DMS53 (cell line): ENCODE data around the gene FAM177B.
"Not testable (repeated sequence)": the region's sequence is repeated elsewhere in the genome, so short reads cannot be mapped to it uniquely, and the experiment has no call there.

Source experiments
- DNase-seq: peaks from one replicate; lab custom pipeline; 2025; lab: John Stamatoyannopoulos, UW

FAM177B gene

GRCh38 chr1:222739929-222740328 is 2.9 kb downstream of the FAM177B start:
- DNase-seq, result no peak

GRCh38 chr1:222741630-222742457 is 4.8 kb downstream of the FAM177B start:
- DNase-seq, result not testable (repeated sequence)

- peak; percentile 48 for DNase-seq
Observed at GRCh38 chr1:222749927-222750326, 12.9 kb downstream of the FAM177B start.

- no peak for DNase-seq
Observed at GRCh38 chr1:222750651-222751050, 13.6 kb downstream of the FAM177B start.

GRCh38 chr1:222751255-222751654 is 14.3 kb downstream of the FAM177B start:
- no peak for DNase-seq

GRCh38 chr1:222754366-222755139 is 17.6 kb downstream of the FAM177B start:
- peak; percentile 9 for DNase-seq

- DNase-seq, result no peak
Observed at GRCh38 chr1:222757646-222758268, 20.8 kb downstream of the FAM177B start.

DNA sequence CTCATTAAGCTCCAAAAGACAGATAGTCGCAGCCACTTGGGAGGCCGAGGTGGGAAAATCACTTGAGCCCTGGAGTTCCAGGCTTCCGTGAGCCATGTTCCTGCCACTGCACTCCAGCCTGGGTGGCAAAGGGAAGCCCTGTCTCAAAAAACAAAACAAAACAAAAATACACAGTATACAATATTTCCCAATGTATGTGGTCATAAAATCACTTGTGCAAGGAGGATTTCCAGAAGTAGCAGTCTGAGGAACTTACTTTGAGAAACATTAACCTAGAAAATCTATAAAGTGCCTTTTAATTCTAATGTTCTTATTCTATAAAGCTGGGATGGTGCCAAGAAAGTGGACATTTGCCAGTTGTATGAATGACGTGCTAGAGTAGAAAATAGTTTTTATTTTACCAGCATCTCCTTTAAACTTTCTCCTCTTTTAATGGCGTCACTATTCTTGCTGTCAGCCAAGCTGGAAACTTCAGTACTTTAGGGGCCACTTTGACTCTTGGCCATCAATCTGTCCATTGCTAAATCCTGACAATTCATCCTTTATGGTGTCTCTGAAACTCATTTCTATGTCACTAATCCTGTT is 22.5 kb downstream of the FAM177B start:
- no peak for DNase-seq

GRCh38 chr1:222761083-222761482 is 24.1 kb downstream of the FAM177B start:
- no peak for DNase-seq

GRCh38 chr1:222762178-222762577 is 25.2 kb downstream of the FAM177B start:
- not testable (repeated sequence) for DNase-seq

- no peak for DNase-seq
Observed at GRCh38 chr1:222767152-222767571, 30.2 kb downstream of the FAM177B start.

- DNase-seq, result no peak
Observed at GRCh38 chr1:222768592-222768991, 31.6 kb downstream of the FAM177B start.

- DNase-seq, result peak; percentile 73
Observed at GRCh38 chr1:222769181-222769580, 32.2 kb downstream of the FAM177B start.

- DNase-seq, result no peak
Observed at GRCh38 chr1:222769971-222770620, 33.1 kb downstream of the FAM177B start.

DNA sequence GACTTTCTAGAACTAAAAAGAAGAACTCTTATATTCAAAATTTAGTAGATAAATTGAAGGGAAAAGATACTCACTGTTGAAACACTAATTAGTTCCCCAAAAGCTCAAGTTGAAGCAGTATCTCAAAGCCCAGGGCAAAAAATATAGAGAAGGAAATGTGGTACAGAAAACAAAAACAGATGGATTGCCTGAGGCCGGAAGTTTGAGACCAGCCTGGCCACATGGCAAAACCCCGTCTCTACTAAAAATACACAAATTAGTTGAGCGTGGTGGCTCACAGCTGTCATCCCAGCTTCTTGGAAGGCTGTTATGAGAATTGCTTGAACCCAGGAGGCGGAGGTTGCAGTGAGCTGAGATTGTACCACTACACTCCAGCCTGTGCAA is 36.0 kb downstream of the FAM177B start:
- no peak for DNase-seq

DNA sequence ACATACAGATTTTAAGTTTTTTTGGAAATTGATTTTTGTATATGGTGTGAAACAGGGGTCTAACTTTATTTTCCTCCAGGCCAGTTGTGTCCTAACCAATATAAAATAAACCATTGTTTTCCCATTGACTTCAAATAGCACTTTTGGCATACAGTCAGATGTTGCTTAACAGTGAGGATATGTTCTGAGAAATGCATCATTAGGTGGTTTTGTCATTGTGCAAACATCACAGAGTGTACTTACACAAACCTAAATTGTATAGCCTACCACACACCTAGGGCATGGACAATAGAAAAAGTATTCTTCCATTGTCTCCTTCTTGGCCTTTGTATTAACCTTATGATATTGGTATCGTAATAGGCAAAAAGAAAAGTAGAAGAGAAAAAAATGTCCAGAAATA is 40.5 kb downstream of the FAM177B start:
- DNase-seq, result peak; percentile 75

DNA sequence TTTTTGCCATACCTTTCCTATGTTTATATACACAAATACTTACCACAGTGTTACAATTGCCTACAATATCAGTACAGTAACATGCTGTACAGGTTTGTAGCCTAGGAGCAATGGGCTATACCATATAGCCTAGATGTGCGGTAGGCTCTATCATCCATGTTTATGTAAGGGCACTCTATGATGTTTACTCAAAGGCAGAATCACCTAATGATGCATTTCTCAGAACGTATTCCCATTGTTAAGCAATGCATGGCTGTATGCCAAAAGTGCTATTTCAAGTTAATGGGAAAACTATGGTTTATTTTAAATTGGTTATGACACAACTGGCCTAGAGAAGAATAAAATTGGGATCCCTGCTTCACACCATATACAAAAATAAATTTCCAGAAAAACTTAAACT is 41.0 kb downstream of the FAM177B start:
- DNase-seq, result peak; percentile 85

GRCh38 chr1:222781251-222781650 is 44.2 kb downstream of the FAM177B start:
- DNase-seq, result no peak

- no peak for DNase-seq
Observed at GRCh38 chr1:222783051-222783450, 46.0 kb downstream of the FAM177B start.

GRCh38 chr1:222784371-222784770 is 47.4 kb downstream of the FAM177B start:
- DNase-seq, result no peak

DNA sequence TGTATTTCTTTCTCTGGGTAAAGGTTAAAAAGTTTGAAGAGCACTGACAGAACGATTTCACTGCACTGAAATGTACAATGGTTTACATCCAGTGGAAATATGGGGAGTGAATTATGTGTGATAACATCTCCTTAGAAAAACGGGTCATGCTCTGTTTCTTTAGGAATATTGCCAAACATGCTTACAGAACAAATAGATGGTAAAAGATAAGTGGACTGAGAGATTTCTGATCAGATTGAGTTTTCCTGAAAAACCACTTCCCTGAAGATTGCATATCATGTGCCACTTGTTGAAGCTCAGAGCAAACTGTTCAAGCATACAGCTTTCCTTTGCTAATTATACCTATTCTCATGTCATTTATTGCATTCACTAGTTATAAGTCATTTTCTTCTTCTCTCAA is 47.9 kb downstream of the FAM177B start:
- DNase-seq, result peak; percentile 68

- DNase-seq, result no peak
Observed at GRCh38 chr1:222785529-222785928, 48.5 kb downstream of the FAM177B start.
